GM12878 (cell line): ENCODE results near the gene HOXC9. TPM values are rescaled to one million over a fixed set of nuclear protein-coding genes. Genes with fewer than 3 reads are reported as not detected.

Source experiments
- BCL3 ChIP-seq: IDR thresholded peaks from 2 replicates; pipeline ENCODE4 v1.6.1; 2011; ENCODE audit warnings: borderline replicate concordance, low read depth, mild to moderate bottlenecking, moderate library complexity, low read length; ENCODE audit not compliant: insufficient read depth, poor library complexity, severe bottlenecking
- CBFB ChIP-seq: IDR thresholded peaks from 2 replicates; pipeline ENCODE4 v1.6.1; 2016; ENCODE audit warnings: antibody characterized with exemption, low read depth
- ESRRA ChIP-seq: IDR thresholded peaks from 2 replicates; pipeline ENCODE4 v1.6.1; 2012; ENCODE audit warnings: mild to moderate bottlenecking, low read length, improper control_type of control experiment
- ETV6 ChIP-seq, 2 experiments: fragments of 450-650 bp in 1 of 2; IDR thresholded peaks in 1 of 2; conservative IDR thresholded peaks in 1 of 2; 2 replicates each; pipeline ENCODE4 v1.6.1; 2014; ENCODE audit warnings: antibody characterized with exemption in 1 of 2, borderline replicate concordance in 1 of 2, low read depth in 1 of 2, mild to moderate bottlenecking in 1 of 2, moderate library complexity in 1 of 2
- HCFC1 ChIP-seq: fragments of 150-350 bp; IDR thresholded peaks from 2 replicates; pipeline ENCODE4 v1.6.1; 2014; ENCODE audit warnings: low read length
- HDAC6 ChIP-seq: fragments of 200-600 bp; sonication (generic); IDR thresholded peaks from one replicate; pipeline ENCODE4 v1.8.0; 2017; ENCODE audit warnings: antibody characterized with exemption; ENCODE audit not compliant: unreplicated experiment
- MYB ChIP-seq: fragments of 150-350 bp; IDR thresholded peaks from 2 replicates; pipeline ENCODE4 v1.6.1; 2014; ENCODE audit warnings: mild to moderate bottlenecking, low read depth, low read length, borderline replicate concordance
- PBX3 ChIP-seq: IDR thresholded peaks from 2 replicates; pipeline ENCODE4 v1.6.1; 2011; ENCODE audit warnings: mild to moderate bottlenecking, low read depth, low read length, moderate library complexity; ENCODE audit not compliant: insufficient replicate concordance
- PML ChIP-seq: IDR thresholded peaks from 2 replicates; pipeline ENCODE4 v1.6.1; 2012; ENCODE audit warnings: low read length, inconsistent platforms
- POU2F2 ChIP-seq: IDR thresholded peaks from 3 replicates; pipeline ENCODE4 v1.6.1; 2011; ENCODE audit warnings: low read depth, mild to moderate bottlenecking, low read length, borderline replicate concordance
- RCOR1 ChIP-seq: conservative IDR thresholded peaks from 2 replicates; pipeline ENCODE4 v1.6.1; 2012; ENCODE audit warnings: low read depth, low read length, improper control_type of control experiment
- SIN3A ChIP-seq: IDR thresholded peaks from 2 replicates; pipeline ENCODE4 v1.6.1; 2012; ENCODE audit warnings: low read depth, low read length, improper control_type of control experiment
- SREBF1 ChIP-seq: IDR thresholded peaks from 2 replicates; pipeline ENCODE4 v1.6.1; 2012; ENCODE audit warnings: mild to moderate bottlenecking, low read length
- TCF12 ChIP-seq: IDR thresholded peaks from 2 replicates; pipeline ENCODE4 v1.6.1; 2011; ENCODE audit warnings: low read depth, mild to moderate bottlenecking, low read length
- WRNIP1 ChIP-seq: IDR thresholded peaks from 2 replicates; pipeline ENCODE4 v1.6.1; 2011; ENCODE audit warnings: low read depth, low read length, improper control_type of control experiment, borderline replicate concordance
- polyA plus RNA-seq, 11 experiments: library from polyadenylated mRNA; depleted of rRNA in 4 of 11; unstranded in 6 of 11; stranded (reverse) in 5 of 11; fragments of >200 nt; fragmentation: Nextera tagmentation in 4 of 11; fragmentation: Illumina TruSeq in 1 of 11; extraction: Ambion mirVana in 4 of 11; extraction: Trizol in 1 of 11; gene quantifications; 1 replicate in 1 of 11; 2 replicates in 10 of 11; pipeline versions ENCODE4 v1.2.1 to v1.2.3, GENCODE V29; 2011 to 2016; ENCODE audit warnings: inconsistent platforms in 2 of 11, missing spikeins in 2 of 11, low read depth in 1 of 11
- total RNA-seq, 4 experiments: library from RNA; depleted of rRNA in 3 of 4; stranded (reverse); fragments of >200 nt in 3 of 4; fragmentation: Illumina TruSeq in 1 of 4; extraction: Trizol in 1 of 4; gene quantifications; 2 replicates each; pipeline versions ENCODE4 v1.2.1 to v1.2.3, GENCODE V29; 2013 to 2021
- TF ChIP-seq, protein P1 (sequence below): fragments of 450-650 bp; IDR thresholded peaks from 2 replicates; pipeline ENCODE4 v1.6.1; 2016; ENCODE audit warnings: mild to moderate bottlenecking
- TF ChIP-seq, protein P2 (sequence below): fragments of 450-650 bp; IDR thresholded peaks from 2 replicates; pipeline ENCODE4 v1.6.1; 2018; ENCODE audit warnings: mild to moderate bottlenecking, low read depth, moderate library complexity; ENCODE audit not compliant: partially characterized antibody
- TF ChIP-seq, protein P3 (sequence below): IDR thresholded peaks from 2 replicates; pipeline ENCODE4 v1.6.1; 2011; ENCODE audit warnings: low read depth, low read length, improper control_type of control experiment, borderline replicate concordance

Gene HOXC9
- total and polyA plus RNA-seq, 10 of the 15 experiments (the other 5 are each of a cell fraction or from before 2014, with no cell fraction given): not detected

DNA sequence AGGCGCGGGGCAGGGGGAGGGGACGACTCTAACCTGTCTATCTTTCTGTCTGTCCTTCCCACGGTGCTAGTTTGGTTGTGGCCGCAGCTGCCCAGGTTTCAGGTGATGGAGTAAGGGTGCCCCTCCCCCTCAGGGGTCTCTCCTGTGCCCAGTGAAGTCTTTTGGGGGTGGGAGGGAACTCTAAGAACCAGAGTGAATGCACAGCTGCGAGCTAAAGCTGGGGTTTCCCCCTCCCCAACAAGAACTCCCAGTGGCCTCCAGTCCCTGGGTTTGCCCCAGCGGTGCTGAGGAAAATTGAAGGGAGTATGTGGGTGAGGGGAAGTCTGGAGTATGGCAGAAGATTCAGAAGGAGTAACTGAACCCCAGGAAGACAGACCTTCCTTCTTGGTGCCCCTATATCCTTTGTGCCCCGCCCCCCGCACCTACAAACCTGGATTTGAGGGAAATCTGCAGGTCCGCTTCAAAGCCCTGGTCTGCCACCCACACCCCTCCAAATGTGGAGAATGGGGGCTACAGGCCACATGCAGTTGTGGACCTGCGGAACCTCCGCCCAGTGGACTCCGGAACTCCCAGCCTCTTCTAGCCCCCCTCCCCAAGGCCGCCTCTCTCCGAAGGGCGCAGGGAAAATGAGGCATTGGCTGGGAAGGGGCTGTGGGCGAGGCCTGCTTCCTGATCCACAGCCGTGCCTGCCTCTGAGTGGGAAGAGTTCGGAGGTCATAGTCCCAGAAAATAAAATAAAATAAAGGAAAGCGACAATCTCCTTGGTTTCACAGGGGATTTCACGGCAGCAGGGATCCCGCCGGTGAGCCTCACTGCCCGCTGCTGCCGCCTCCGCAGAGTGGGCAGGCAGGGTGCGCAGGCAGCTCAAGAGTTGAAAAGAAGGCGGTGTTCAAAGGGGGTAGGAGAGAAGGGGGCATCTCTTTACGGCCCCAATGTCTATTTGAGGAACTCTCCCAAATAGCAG lies 3.4 kb upstream of the HOXC9 start (continued):
- no peak for TF ChIP-seq PML
- TF ChIP-seq BCL3: no peak
- no peak for TF ChIP-seq ETV6 (conservative IDR thresholded peaks at IDR 0.05 in 1 of 2, IDR thresholded peaks at IDR 0.05 in 1 of 2; ENCODE audit: borderline replicate concordance in 1 of 2, low read depth in 1 of 2)
- TF ChIP-seq CBFB: no peak
- TF ChIP-seq, protein P1, sequence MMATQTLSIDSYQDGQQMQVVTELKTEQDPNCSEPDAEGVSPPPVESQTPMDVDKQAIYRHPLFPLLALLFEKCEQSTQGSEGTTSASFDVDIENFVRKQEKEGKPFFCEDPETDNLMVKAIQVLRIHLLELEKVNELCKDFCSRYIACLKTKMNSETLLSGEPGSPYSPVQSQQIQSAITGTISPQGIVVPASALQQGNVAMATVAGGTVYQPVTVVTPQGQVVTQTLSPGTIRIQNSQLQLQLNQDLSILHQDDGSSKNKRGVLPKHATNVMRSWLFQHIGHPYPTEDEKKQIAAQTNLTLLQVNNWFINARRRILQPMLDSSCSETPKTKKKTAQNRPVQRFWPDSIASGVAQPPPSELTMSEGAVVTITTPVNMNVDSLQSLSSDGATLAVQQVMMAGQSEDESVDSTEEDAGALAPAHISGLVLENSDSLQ: 0 out of 2 replicates have a peak, but pooled peaks have one; percentile 22
- TF ChIP-seq, protein P2, sequence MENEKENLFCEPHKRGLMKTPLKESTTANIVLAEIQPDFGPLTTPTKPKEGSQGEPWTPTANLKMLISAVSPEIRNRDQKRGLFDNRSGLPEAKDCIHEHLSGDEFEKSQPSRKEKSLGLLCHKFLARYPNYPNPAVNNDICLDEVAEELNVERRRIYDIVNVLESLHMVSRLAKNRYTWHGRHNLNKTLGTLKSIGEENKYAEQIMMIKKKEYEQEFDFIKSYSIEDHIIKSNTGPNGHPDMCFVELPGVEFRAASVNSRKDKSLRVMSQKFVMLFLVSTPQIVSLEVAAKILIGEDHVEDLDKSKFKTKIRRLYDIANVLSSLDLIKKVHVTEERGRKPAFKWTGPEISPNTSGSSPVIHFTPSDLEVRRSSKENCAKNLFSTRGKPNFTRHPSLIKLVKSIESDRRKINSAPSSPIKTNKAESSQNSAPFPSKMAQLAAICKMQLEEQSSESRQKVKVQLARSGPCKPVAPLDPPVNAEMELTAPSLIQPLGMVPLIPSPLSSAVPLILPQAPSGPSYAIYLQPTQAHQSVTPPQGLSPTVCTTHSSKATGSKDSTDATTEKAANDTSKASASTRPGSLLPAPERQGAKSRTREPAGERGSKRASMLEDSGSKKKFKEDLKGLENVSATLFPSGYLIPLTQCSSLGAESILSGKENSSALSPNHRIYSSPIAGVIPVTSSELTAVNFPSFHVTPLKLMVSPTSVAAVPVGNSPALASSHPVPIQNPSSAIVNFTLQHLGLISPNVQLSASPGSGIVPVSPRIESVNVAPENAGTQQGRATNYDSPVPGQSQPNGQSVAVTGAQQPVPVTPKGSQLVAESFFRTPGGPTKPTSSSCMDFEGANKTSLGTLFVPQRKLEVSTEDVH: no peak
- TF ChIP-seq SREBF1: no peak
- TF ChIP-seq PBX3: no peak
- 0 out of 2 replicates have a peak, but pooled peaks have one; percentile 16 for TF ChIP-seq TCF12
- no peak for TF ChIP-seq MYB
- TF ChIP-seq POU2F2: no peak
- no peak for TF ChIP-seq HDAC6
- TF ChIP-seq, protein P3, sequence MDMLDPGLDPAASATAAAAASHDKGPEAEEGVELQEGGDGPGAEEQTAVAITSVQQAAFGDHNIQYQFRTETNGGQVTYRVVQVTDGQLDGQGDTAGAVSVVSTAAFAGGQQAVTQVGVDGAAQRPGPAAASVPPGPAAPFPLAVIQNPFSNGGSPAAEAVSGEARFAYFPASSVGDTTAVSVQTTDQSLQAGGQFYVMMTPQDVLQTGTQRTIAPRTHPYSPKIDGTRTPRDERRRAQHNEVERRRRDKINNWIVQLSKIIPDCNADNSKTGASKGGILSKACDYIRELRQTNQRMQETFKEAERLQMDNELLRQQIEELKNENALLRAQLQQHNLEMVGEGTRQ: no peak
- no peak for TF ChIP-seq ESRRA
- no peak for TF ChIP-seq HCFC1
- no peak for TF ChIP-seq RCOR1
- no peak for TF ChIP-seq WRNIP1
- TF ChIP-seq SIN3A: no peak
- TF ChIP-seq, all 136 proteins: peak for 3
